Liver (tissue), 9 donors: Measurements from ENCODE around the gene DMXL2. TPM values are rescaled to one million over a fixed set of nuclear protein-coding genes. Genes with fewer than 3 reads are reported as not detected.

Source experiments
- DNase-seq: peaks from one replicate; pipeline ENCODE4 v3.0.0-alpha.2; 2017; ENCODE audit warnings: low spot score
- H3K27ac ChIP-seq, 2 donors: one replicate each; pipeline ENCODE4 v1.7.0; 2013; ENCODE audit warnings: inconsistent platforms in 2 of 2, low read length in 2 of 2, control low read depth in 1 of 2, low read depth in 1 of 2, mild to moderate bottlenecking in 1 of 2
- H3K27me3 ChIP-seq, 4 donors: one replicate each; pipeline versions ENCODE4 v1.6.1 to v1.7.0; 2013; ENCODE audit warnings: low read length in 3 of 4, inconsistent platforms in 1 of 4, mild to moderate bottlenecking in 1 of 4, moderate library complexity in 1 of 4; ENCODE audit not compliant: control insufficient read depth in 4 of 4, insufficient read depth in 4 of 4
- H3K36me3 ChIP-seq, 4 donors: one replicate each; pipeline versions ENCODE4 v1.6.1 to v1.7.0; 2013; ENCODE audit warnings: low read length in 3 of 4, mild to moderate bottlenecking in 3 of 4, low read depth in 1 of 4, moderate library complexity in 1 of 4; ENCODE audit not compliant: control insufficient read depth in 4 of 4, insufficient read depth in 3 of 4
- H3K4me1 ChIP-seq, 4 donors: one replicate each; pipeline versions ENCODE4 v1.6.1 to v1.7.0; 2013; ENCODE audit warnings: low read length in 3 of 4, mild to moderate bottlenecking in 3 of 4, moderate library complexity in 1 of 4; ENCODE audit not compliant: control insufficient read depth in 4 of 4, insufficient read depth in 4 of 4
- H3K4me3 ChIP-seq, 3 donors: one replicate each; pipeline versions ENCODE4 v1.6.1 to v1.7.0; 2013; ENCODE audit warnings: low read length in 3 of 3, control low read depth in 1 of 3, low read depth in 1 of 3, mild to moderate bottlenecking in 1 of 3
- H3K9ac ChIP-seq, 2 donors: one replicate each; pipeline ENCODE4 v1.7.0; 2013; ENCODE audit warnings: low read length in 2 of 2, mild to moderate bottlenecking in 2 of 2, moderate library complexity in 2 of 2, control low read depth in 1 of 2, low read depth in 1 of 2
- H3K9me3 ChIP-seq, 4 donors: one replicate each; pipeline versions ENCODE4 v1.6.1 to v1.7.0; 2013; ENCODE audit warnings: low read length in 3 of 4; ENCODE audit not compliant: control insufficient read depth in 4 of 4
- EGR1 ChIP-seq, 2 donors: IDR thresholded peaks; 2 replicates each; pipeline ENCODE4 v1.6.1; 2016 to 2018; ENCODE audit warnings: antibody characterized with exemption in 2 of 2, low read depth in 2 of 2
- FOXA1 ChIP-seq: IDR thresholded peaks from 2 replicates; pipeline ENCODE4 v1.6.1; 2016; ENCODE audit warnings: antibody characterized with exemption
- GABPA ChIP-seq, 2 donors: IDR thresholded peaks in 1 of 2; conservative IDR thresholded peaks in 1 of 2; 2 replicates each; pipeline ENCODE4 v1.6.1; 2016; ENCODE audit warnings: antibody characterized with exemption in 2 of 2, mild to moderate bottlenecking in 1 of 2, moderate library complexity in 1 of 2
- HNF4A ChIP-seq, 2 donors: conservative IDR thresholded peaks; 2 replicates each; pipeline ENCODE4 v1.6.1; 2016; ENCODE audit warnings: antibody characterized with exemption in 2 of 2, mild to moderate bottlenecking in 2 of 2
- HNF4G ChIP-seq: IDR thresholded peaks from 2 replicates; pipeline ENCODE4 v1.6.1; 2016; ENCODE audit warnings: antibody characterized with exemption
- NR2F2 ChIP-seq: IDR thresholded peaks from 2 replicates; pipeline ENCODE4 v1.6.1; 2016; ENCODE audit warnings: antibody characterized with exemption
- RAD21 ChIP-seq, 2 donors: IDR thresholded peaks; 2 replicates each; pipeline ENCODE4 v1.6.1; 2016; ENCODE audit warnings: antibody characterized with exemption in 2 of 2, mild to moderate bottlenecking in 2 of 2
- RXRA ChIP-seq, 2 donors: IDR thresholded peaks; 2 replicates each; pipeline ENCODE4 v1.6.1; 2017 to 2018; ENCODE audit warnings: antibody characterized with exemption in 2 of 2, mild to moderate bottlenecking in 1 of 2
- TAF1 ChIP-seq: conservative IDR thresholded peaks from 2 replicates; pipeline ENCODE4 v1.6.1; 2016; ENCODE audit warnings: antibody characterized with exemption, mild to moderate bottlenecking
- YY1 ChIP-seq: IDR thresholded peaks from 2 replicates; pipeline ENCODE4 v1.6.1; 2016; ENCODE audit warnings: antibody characterized with exemption, mild to moderate bottlenecking
- WGBS: extraction: QIAGEN DNeasy Blood & Tissue Kit; methylation state at CpG from one replicate; pipeline ENCODE4 v1.1.7; 2013; 5-methylcytosine and 5-hydroxymethylcytosine counted together
- polyA plus RNA-seq, 2 donors: library from polyadenylated mRNA; stranded (reverse) in 1 of 2; unstranded in 1 of 2; fragments of 200-250 nt in 1 of 2; fragments of >200 nt in 1 of 2; fragmentation: Nextera tagmentation in 1 of 2; extraction: Ambion mirVana in 1 of 2; gene quantifications; one replicate each; pipeline versions ENCODE4 v1.2.1 to v1.2.3, GENCODE V29; 2013 to 2015
- total RNA-seq, 2 donors: library from RNA; depleted of rRNA; stranded (reverse); fragments of >200 nt; gene quantifications; one replicate each; pipeline ENCODE4 v1.2.3, GENCODE V29; 2014
- TF ChIP-seq, protein P1 (sequence below): IDR thresholded peaks from 2 replicates; pipeline ENCODE4 v1.6.1; 2016; ENCODE audit warnings: antibody characterized with exemption
- TF ChIP-seq, protein P2 (sequence below): IDR thresholded peaks from 2 replicates; pipeline ENCODE4 v1.6.1; 2016; ENCODE audit warnings: antibody characterized with exemption
- TF ChIP-seq, protein P3 (sequence below): fragments of 150-350 bp; IDR thresholded peaks from 2 replicates; pipeline ENCODE4 v1.5.1; 2017; ENCODE audit warnings: improper control_type of control experiment, low read depth, low read length; ENCODE audit not compliant: missing input control
- TF ChIP-seq, protein P4 (sequence below): IDR thresholded peaks from 2 replicates; pipeline ENCODE4 v1.6.1; 2016; ENCODE audit warnings: antibody characterized with exemption, mild to moderate bottlenecking
- TF ChIP-seq, protein P5 (sequence below): IDR thresholded peaks from 2 replicates; pipeline ENCODE4 v1.6.1; 2016; ENCODE audit warnings: antibody characterized with exemption
- donor health status: healthy.
- donor health status: healthy.
- donor health status: healthy.
- donor health status: healthy.
- donor health status: healthy.

The DMXL2 gene
- total and polyA plus RNA-seq, 4 donors = 3.4 to 58.5 (median 17.6) TPM

DNA sequence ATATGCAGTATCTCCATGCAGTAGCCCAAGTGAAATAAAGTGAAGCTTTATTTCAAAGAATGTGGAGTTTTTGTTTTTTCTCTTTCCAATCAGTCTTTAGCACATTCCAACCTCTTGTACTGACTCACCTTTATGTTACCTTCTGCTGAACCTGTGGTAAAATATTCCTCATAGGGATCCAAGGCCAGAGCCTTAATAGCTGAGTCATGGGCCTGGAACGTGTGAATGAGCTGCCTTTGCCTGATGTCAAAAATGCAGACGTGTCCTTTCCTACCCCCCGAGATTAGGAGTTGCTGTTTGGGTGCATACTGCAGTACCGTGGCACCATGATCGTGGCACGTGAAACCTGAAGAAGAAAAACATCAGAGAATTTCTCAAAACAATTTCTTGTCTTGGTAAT is 172.6 kb downstream of the DMXL2 start:
- Histone ChIP-seq H3K4me3 (no peak overlapping the region), H3K27me3 (no peaks in the 10 kb centered on the region), H3K36me3 (peaks cover 0 to 21% (median 14%) of the 10 kb centered on the region in 4 donors), H3K9me3 (no peaks in the 10 kb centered on the region), H3K4me1 (no peaks in the 10 kb centered on the region), H3K27ac (no peak overlapping the region), H3K9ac (no peak overlapping the region)
- WGBS = 93% methylated on average over 6 of the region's 6 CpGs
- no peak for TF ChIP-seq RAD21 (IDR thresholded peaks at IDR 0.05)
- no peak for TF ChIP-seq YY1
- no peak for TF ChIP-seq GABPA (IDR thresholded peaks at IDR 0.05 in 1 of 2, conservative IDR thresholded peaks at IDR 0.05 in 1 of 2)
- TF ChIP-seq HNF4A (conservative IDR thresholded peaks at IDR 0.05) = no peak
- TF ChIP-seq, protein P1, sequence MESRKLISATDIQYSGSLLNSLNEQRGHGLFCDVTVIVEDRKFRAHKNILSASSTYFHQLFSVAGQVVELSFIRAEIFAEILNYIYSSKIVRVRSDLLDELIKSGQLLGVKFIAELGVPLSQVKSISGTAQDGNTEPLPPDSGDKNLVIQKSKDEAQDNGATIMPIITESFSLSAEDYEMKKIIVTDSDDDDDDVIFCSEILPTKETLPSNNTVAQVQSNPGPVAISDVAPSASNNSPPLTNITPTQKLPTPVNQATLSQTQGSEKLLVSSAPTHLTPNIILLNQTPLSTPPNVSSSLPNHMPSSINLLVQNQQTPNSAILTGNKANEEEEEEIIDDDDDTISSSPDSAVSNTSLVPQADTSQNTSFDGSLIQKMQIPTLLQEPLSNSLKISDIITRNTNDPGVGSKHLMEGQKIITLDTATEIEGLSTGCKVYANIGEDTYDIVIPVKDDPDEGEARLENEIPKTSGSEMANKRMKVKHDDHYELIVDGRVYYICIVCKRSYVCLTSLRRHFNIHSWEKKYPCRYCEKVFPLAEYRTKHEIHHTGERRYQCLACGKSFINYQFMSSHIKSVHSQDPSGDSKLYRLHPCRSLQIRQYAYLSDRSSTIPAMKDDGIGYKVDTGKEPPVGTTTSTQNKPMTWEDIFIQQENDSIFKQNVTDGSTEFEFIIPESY = no peak
- no peak for TF ChIP-seq HNF4G
- TF ChIP-seq, protein P2, sequence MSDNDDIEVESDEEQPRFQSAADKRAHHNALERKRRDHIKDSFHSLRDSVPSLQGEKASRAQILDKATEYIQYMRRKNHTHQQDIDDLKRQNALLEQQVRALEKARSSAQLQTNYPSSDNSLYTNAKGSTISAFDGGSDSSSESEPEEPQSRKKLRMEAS = no peak
- TF ChIP-seq, protein P3, sequence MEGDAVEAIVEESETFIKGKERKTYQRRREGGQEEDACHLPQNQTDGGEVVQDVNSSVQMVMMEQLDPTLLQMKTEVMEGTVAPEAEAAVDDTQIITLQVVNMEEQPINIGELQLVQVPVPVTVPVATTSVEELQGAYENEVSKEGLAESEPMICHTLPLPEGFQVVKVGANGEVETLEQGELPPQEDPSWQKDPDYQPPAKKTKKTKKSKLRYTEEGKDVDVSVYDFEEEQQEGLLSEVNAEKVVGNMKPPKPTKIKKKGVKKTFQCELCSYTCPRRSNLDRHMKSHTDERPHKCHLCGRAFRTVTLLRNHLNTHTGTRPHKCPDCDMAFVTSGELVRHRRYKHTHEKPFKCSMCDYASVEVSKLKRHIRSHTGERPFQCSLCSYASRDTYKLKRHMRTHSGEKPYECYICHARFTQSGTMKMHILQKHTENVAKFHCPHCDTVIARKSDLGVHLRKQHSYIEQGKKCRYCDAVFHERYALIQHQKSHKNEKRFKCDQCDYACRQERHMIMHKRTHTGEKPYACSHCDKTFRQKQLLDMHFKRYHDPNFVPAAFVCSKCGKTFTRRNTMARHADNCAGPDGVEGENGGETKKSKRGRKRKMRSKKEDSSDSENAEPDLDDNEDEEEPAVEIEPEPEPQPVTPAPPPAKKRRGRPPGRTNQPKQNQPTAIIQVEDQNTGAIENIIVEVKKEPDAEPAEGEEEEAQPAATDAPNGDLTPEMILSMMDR = no peak
- TF ChIP-seq TAF1 = no peak
- no peak for TF ChIP-seq NR2F2
- TF ChIP-seq FOXA1 = no peak
- TF ChIP-seq, protein P4, sequence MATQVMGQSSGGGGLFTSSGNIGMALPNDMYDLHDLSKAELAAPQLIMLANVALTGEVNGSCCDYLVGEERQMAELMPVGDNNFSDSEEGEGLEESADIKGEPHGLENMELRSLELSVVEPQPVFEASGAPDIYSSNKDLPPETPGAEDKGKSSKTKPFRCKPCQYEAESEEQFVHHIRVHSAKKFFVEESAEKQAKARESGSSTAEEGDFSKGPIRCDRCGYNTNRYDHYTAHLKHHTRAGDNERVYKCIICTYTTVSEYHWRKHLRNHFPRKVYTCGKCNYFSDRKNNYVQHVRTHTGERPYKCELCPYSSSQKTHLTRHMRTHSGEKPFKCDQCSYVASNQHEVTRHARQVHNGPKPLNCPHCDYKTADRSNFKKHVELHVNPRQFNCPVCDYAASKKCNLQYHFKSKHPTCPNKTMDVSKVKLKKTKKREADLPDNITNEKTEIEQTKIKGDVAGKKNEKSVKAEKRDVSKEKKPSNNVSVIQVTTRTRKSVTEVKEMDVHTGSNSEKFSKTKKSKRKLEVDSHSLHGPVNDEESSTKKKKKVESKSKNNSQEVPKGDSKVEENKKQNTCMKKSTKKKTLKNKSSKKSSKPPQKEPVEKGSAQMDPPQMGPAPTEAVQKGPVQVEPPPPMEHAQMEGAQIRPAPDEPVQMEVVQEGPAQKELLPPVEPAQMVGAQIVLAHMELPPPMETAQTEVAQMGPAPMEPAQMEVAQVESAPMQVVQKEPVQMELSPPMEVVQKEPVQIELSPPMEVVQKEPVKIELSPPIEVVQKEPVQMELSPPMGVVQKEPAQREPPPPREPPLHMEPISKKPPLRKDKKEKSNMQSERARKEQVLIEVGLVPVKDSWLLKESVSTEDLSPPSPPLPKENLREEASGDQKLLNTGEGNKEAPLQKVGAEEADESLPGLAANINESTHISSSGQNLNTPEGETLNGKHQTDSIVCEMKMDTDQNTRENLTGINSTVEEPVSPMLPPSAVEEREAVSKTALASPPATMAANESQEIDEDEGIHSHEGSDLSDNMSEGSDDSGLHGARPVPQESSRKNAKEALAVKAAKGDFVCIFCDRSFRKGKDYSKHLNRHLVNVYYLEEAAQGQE = no peak
- no peak for TF ChIP-seq EGR1 (IDR thresholded peaks at IDR 0.05; ENCODE audit: low read depth in 2 of 2)
- DNase-seq = no peak

DNA sequence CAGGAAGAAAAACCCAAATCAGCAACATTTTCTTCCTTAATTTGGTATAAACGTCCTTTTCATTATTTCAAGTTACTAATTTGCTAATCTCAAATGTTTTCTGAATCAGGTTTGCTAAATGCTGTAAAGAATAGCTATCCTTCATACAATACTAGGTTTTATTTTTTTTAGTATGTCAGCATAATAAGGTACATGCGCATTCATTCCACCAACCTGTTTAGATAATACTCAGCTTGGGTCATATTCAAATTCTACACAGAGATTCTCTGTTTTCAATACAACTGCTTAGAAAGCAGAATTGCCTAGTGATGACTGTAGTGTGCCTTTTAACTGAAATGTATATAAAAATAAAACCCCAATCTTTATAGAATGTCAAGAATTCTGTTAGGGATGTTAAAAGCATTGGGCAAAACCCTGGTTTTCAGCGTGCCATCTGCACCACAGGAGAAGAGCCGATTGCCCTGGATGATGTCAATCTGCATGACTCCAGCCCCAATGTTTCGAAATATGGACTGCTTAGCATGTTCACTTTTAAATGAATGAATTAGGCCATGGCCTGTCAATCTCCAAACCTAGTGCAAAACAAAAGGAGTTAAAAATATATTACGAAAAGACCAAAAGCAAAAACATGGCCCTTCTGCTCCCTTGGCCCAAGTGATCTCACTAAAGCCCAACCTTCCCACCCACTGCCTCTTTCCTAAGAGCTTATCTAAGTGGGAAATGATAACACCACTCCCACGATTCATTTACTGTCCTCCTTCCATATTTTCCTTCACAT is 173.8 kb downstream of the DMXL2 start:
- no peaks in the 10 kb centered on the region for H3K4me1 ChIP-seq
- no peak overlapping the region for H3K9ac ChIP-seq
- H3K4me3 ChIP-seq = no peak overlapping the region
- H3K9me3 ChIP-seq = no peaks in the 10 kb centered on the region
- TF ChIP-seq RXRA (IDR thresholded peaks at IDR 0.05) (no peak), GABPA (IDR thresholded peaks at IDR 0.05 in 1 of 2, conservative IDR thresholded peaks at IDR 0.05 in 1 of 2) (no peak), YY1 (no peak), NR2F2 (no peak), HNF4G (no peak)
- TF ChIP-seq, protein P1 = no peak
- TF ChIP-seq, protein P5, sequence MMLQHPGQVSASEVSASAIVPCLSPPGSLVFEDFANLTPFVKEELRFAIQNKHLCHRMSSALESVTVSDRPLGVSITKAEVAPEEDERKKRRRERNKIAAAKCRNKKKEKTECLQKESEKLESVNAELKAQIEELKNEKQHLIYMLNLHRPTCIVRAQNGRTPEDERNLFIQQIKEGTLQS = no peak
- no peak overlapping the region for H3K27ac ChIP-seq
- no peak for DNase-seq
- H3K36me3 ChIP-seq = peaks cover 0 to 19% (median 12%) of the 10 kb centered on the region in 4 donors
- no peaks in the 10 kb centered on the region for H3K27me3 ChIP-seq
- 88% methylated on average over 7 of the region's 7 CpGs for WGBS
